Measurements from ENCODE around the gene VSTM2L.
A peak's percentile ranks its signal among the peaks of the same experiment; 100 is the strongest.
"Not testable (repeated sequence)": the region's sequence is repeated elsewhere in the genome, so short reads cannot be mapped to it uniquely, and the experiment has no call there.

Gene VSTM2L, protein sequence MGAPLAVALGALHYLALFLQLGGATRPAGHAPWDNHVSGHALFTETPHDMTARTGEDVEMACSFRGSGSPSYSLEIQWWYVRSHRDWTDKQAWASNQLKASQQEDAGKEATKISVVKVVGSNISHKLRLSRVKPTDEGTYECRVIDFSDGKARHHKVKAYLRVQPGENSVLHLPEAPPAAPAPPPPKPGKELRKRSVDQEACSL

DNA sequence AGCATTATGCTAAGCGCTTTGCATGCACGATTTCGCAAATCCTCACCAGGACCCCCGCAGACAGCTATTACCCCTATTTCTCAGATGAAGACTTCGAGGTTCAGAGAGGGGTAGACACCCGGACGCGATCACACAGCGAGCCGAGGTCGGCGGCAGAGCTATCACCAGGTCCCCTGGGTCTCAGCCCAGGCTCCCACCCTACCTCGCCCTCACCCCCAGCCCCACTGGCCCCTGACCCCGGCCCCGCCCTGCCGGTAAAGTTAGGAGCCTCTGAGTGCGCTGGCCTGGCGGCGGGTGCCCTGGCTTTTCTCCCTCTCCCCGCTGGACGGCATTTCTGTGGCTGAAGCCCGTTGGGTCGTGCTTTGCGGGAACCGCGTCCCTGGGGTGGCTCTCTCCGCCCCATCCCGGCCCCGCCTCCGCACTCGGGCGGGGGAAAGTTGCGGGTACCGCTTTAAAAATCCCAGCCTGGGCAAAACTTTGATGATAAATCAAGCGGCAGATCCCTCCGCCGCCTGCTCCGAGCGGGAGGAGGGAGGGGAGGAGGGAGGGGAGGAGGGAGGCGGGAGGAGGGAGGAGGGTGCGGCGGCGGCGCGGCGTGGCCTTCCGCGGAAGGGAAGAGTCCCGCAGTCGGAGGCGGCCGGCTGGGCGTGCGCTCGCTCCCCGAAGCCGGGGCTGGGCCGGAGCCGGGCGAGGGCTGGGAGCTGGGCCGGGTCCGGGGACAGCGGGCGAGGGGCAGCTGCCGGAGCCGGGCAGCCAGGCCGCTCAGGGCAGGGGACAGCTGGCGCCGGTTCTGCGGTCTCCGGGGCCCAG lies at the start of gene VSTM2L:
Gene VSTM2L (plus strand): TSS at position 624 of the 810 bp plus-strand sequence. CDS start 224 bp downstream, outside the sequence.
- DNase-seq (ENCODE audit: low read depth): peak; percentile 52

DNA sequence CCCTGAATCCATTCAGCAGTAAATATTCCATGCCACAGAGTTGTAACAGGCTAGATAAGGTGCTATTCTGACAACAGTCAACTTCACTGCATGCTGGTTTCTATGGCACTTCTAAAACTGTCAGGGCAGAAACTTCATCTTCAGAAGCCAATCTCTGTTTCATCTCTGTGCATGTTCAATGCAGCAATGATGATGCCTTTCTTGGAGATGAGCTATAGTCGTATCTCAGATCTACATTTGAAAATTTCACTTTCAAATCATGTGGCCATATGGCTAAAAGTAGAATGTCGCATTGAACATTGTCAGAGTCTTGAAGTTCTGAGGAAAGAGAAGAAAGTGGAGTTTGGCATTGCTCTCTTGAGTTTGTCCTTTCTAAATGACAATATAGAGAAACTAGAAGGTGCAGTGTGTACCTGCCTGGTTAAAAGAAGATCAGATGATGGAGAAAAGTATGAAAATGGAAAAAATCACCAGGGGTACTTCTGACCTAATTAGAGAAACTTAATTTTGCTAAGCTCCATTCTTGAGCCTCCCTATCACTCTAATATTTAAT lies 49.0 kb upstream of the VSTM2L start:
- no peak for DNase-seq (ENCODE audit: low read depth)

GRCh38 chr20:37856034-37856433 lies 46.9 kb upstream of the VSTM2L start:
- not testable (repeated sequence) for DNase-seq (ENCODE audit: low read depth)

DNA sequence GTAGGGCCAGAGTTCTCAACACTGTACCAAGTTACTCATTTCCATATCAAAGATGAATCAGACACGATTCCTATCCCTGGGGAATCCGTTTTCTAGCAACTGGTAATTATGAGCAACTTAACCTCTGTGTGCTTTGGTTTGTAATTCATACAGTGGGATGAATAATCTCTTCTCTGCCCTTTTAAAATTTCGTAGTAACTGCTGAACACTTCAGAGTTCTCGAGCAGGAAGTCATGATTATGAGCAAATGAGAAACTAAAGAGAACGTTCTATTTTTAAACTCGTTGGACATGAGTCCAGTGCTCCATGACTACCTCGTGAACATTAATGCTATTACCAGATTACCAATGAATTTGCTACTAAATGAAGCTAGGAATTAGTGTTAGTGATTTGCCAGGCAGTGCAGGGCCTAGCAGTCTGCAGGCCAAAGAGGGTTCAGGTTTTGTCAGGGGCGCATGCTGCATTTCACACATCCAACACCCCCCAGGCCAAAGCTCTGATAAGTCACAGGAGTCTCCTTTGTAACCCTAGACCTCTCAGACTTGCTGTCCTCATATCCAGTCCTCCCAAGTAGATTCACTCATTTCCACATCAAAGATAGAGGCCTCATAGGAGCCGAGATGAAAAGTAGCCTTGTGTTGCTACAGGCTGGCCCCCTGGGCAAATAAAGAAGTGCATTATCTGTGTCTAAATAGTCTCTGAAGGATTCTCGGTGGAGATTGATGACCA lies 45.8 kb upstream of the VSTM2L start:
- DNase-seq (ENCODE audit: low read depth): peak; percentile 71

DNA sequence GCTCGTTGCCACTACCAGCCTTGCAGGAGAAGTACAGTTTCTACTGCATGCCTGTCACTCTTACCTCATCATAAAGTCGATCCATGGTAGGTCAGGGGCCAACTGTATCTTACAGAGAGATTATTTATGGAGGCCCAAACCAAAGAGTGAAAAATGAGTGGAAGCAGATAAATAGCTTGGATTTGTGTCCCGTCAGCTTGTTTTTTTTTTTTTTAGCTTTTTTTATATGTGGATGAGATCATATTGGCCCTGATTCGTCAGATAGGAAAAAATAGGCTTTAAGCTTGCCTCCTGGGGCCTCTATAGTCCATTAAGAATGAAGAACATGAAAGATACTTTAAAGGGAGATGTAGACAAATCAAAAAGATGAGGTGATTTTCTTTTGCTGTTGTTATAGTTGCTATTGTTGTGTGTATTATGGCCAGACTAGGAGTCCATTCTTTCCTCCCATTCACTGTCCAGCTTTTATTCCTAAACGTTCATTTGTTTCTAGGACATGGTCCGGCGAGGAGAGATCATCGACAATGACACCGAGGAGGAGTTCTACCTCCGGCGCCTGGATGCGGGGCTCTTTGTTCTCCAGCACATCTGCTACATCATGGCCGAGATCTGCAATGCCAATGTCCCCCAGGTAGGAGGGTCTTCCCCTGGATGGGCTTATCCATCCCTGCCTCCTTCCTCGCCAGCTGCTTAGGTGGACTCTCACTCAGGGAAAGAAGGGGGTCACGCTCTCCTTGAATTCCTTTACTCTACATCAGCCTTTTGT lies 43.3 kb upstream of the VSTM2L start:
- no peak for DNase-seq (ENCODE audit: low read depth)

DNA sequence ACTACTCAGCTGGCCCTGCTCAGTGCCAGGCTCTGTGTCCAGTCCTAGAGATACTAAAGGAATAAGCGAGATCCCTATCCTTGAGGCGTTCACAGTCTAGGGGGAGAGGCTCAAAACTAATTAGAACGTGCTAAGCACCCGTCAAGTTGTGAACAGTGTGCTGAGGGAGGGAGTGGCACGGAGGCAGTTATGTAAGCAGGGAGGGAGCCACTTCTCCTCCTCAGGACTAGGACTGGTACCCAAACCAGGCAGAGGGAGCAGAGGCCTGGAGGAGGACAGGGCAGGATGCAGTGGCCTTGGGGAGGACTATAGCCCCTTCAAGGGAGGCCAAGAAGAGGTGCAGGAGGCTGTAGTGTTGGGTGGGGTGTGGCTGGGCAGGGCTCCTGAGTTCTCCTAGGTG lies 39.6 kb upstream of the VSTM2L start:
- DNase-seq (ENCODE audit: low read depth): no peak

DNA sequence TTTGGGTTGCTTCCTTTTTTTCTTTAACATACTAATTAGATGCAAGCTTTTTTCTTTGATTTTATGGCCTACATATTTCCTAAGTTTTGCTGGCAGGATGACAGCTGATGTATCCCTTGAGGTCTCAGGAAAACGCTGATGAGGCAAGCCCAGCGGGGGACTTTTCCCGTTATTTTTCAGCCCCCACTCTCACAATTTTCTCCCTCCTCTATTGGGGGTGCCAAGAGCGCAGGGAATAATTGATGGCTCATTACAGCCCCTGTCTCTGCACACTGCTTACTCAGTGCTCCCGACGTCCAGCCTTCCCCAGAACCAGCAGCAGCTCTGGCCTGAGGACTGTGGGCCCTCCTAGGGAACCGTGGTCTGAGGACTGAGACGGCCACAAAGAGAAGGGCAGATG lies 38.6 kb upstream of the VSTM2L start:
- no peak for DNase-seq (ENCODE audit: low read depth)

GRCh38 chr20:37866051-37866450 lies 36.9 kb upstream of the VSTM2L start:
- no peak for DNase-seq (ENCODE audit: low read depth)

GRCh38 chr20:37867289-37868195 lies 35.4 kb upstream of the VSTM2L start:
- no peak for DNase-seq (ENCODE audit: low read depth)

- no peak for DNase-seq (ENCODE audit: low read depth)
Measured at GRCh38 chr20:37868851-37869333, 34.0 kb upstream of the VSTM2L start.

DNA sequence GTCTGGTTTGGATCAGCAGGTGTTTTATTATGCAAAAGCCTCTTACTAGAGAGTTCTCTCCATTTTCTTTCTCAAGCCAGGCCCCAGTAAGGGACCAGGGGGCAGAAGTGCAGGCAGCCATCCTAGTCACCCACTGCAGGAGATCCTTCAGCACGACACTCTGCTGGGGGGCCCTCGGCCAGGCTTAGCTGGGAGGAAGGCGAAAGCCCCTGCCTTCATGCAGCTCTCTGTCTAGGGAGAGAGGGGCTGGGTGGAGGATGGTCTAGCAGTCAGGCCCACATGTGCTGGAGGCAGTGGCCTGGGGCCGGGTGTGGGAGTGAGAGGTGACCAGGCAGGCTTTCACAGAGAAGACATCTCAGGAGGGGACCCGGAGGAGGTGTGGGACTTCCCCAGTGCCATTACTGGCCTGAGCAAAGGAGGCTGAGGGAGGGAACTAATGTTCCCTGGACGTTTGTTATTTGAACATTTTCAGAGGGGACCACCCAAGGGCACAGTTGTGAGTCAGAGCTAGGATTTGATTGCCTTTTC lies 33.5 kb upstream of the VSTM2L start:
- no peak for DNase-seq (ENCODE audit: low read depth)

DNA sequence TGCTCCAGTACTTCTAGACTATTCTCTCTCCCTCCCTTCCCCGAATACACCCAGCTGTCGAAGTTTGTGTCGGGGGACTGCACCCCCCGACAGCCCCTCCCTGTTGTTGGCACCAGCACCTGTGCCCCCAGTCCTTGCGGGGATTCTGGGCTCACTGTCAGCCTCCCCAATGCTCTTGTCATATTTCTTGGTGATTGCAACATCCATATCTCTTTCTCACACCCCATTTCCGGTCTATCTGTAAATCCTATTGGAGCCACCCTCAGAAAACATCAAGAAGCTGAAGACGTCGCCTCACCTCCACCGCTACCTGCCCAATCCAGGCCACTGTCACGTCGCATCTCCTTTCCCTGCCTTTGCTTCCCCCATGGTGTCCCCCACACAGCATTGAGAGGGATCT lies 32.6 kb upstream of the VSTM2L start:
- no peak for DNase-seq (ENCODE audit: low read depth)

DNA sequence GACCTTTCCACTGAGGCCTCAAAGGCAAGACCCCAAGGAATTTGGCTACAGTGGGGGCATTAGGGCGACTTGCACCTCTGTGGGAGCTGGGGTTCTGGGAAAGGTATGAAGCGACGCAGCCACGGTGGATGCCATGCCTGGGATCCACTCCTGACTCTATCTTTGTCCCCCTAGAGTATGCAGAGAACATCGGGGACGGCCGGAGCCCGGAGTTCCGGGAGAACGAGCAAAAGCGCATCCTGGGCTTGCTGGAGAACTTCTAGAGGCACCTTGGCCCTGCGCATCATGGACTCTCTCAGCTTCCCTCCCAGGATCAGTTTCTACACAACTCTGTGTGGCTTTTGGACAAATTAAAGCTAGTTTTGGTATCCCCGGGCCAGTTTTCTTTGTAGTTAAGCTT lies 31.2 kb upstream of the VSTM2L start:
- DNase-seq (ENCODE audit: low read depth): no peak

DNA sequence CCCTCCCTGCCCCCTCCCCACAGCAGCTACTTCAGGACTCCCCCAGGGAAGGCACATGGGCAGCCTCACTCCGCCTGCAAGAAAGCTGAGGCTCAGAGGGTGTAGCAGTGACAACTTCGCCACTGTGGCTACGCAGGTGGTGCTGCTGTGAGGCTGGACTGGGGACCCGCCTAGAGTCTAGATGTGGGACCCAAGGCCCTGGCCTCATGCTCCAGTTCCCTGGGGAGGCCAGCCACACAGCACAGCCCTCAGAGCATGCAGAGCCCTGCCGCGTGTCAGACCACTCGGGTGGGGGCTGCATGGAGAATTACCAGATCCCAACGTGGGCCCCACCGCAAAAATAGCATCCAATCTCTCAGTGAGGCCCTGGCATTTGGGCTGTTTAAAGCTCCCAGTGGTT lies 30.8 kb upstream of the VSTM2L start:
- no peak for DNase-seq (ENCODE audit: low read depth)

- no peak for DNase-seq (ENCODE audit: low read depth)
Measured at GRCh38 chr20:37873884-37874283, 29.0 kb upstream of the VSTM2L start.

- DNase-seq (ENCODE audit: low read depth): no peak
Measured at GRCh38 chr20:37875460-37876175, 27.3 kb upstream of the VSTM2L start.

GRCh38 chr20:37876863-37877262 lies 26.1 kb upstream of the VSTM2L start:
- no peak for DNase-seq (ENCODE audit: low read depth)

DNA sequence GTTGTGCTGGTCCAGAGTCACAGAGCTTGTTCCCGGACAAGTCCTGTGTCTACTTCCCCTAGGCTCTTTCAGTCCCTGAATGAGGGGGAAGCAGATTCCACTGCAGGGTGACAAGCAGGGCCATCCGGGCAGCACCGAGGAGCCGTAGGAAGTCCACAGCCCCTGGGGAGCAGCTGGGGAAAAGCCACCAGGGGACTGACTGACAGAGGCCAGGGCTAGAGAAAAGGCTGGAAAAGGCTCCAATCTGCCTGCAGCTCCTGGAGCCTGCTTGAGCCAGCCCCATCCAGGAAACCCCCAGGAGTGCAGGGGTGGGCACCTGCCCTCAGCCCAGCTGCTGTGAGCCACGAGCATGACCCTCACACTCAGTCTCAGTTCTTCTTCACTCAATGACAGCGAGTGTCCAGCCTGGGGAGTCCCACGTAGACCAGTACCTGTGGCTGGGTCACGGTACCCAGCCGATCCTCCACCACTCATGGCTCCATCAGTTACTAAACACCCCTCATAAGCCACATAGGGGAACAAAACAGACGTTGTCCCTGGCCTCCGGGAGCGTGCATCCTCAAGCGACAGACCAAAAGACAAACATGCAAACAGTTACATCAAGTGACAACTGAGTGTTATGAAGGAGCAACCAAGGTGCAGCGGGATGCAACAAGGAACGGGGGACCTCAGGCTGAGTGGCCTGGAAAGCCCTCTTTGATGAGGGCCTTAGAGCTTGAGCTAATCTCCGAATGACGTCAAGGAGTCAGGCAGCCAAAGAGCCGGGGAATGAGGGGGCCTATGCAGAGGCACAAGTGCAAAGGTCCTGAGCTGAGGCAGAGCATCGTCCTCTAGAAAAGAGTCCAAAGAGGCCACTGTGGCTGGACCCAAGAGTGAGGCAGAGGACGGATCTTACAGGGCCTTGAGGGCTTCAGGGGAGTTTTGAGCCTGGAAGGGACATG lies 24.8 kb upstream of the VSTM2L start:
- no peak for DNase-seq (ENCODE audit: low read depth)

Data from ELR (cell line).